Measurements from ENCODE around the gene COG4. TPM values are rescaled to one million over a fixed set of nuclear protein-coding genes. Genes with fewer than 3 reads are reported as not detected.
"Not testable (repeated sequence)": the region's sequence is repeated elsewhere in the genome, so short reads cannot be mapped to it uniquely, and the experiment has no call there.

COG4 gene
- 42.6 TPM for total RNA-seq (ENCODE audit: insufficient read depth, low replicate concordance)

GRCh38 chr16:70523076-70523742, at the start of gene COG4:
Gene COG4 (minus strand): TSS chr16:70523554. CDS start chr16:70523543, 11 bp downstream.
- DNase-seq (ENCODE audit: low spot score): peak; percentile 91

- no peak for DNase-seq (ENCODE audit: low spot score)
Measured at GRCh38 chr16:70572926-70573270, 49.5 kb upstream of the COG4 start.

- DNase-seq (ENCODE audit: low spot score): no peak
Measured at GRCh38 chr16:70572050-70572925, 48.9 kb upstream of the COG4 start.

- DNase-seq (ENCODE audit: low spot score): no peak
Measured at GRCh38 chr16:70571623-70572022, 48.3 kb upstream of the COG4 start.

GRCh38 chr16:70570967-70571570, 47.7 kb upstream of the COG4 start:
- DNase-seq (ENCODE audit: low spot score): no peak

- no peak for DNase-seq (ENCODE audit: low spot score)
Measured at GRCh38 chr16:70569752-70570151, 46.4 kb upstream of the COG4 start.

- no peak for DNase-seq (ENCODE audit: low spot score)
Measured at GRCh38 chr16:70568601-70569237, 45.4 kb upstream of the COG4 start.

GRCh38 chr16:70565053-70565452, 41.7 kb upstream of the COG4 start:
- no peak for DNase-seq (ENCODE audit: low spot score)

GRCh38 chr16:70563636-70564035, 40.3 kb upstream of the COG4 start:
- DNase-seq (ENCODE audit: low spot score): no peak

GRCh38 chr16:70561623-70562022, 38.3 kb upstream of the COG4 start:
- DNase-seq (ENCODE audit: low spot score): no peak

- no peak for DNase-seq (ENCODE audit: low spot score)
Measured at GRCh38 chr16:70556063-70556462, 32.7 kb upstream of the COG4 start.

- no peak for DNase-seq (ENCODE audit: low spot score)
Measured at GRCh38 chr16:70553645-70554044, 30.3 kb upstream of the COG4 start.

- DNase-seq (ENCODE audit: low spot score): no peak
Measured at GRCh38 chr16:70552675-70553074, 29.3 kb upstream of the COG4 start.

- no peak for DNase-seq (ENCODE audit: low spot score)
Measured at GRCh38 chr16:70551788-70552187, 28.4 kb upstream of the COG4 start.

- no peak for DNase-seq (ENCODE audit: low spot score)
Measured at GRCh38 chr16:70550082-70550481, 26.7 kb upstream of the COG4 start.

GRCh38 chr16:70548936-70549335, 25.6 kb upstream of the COG4 start:
- DNase-seq (ENCODE audit: low spot score): no peak

GRCh38 chr16:70544548-70544947, 21.2 kb upstream of the COG4 start:
- DNase-seq (ENCODE audit: low spot score): no peak

GRCh38 chr16:70540994-70541393, 17.6 kb upstream of the COG4 start:
- DNase-seq (ENCODE audit: low spot score): no peak

- DNase-seq (ENCODE audit: low spot score): no peak
Measured at GRCh38 chr16:70534971-70535370, 11.6 kb upstream of the COG4 start.

GRCh38 chr16:70529954-70530353, 6.6 kb upstream of the COG4 start:
- not testable (repeated sequence) for DNase-seq (ENCODE audit: low spot score)

- peak; percentile 40 for DNase-seq (ENCODE audit: low spot score)
Measured at GRCh38 chr16:70529051-70529777, 5.9 kb upstream of the COG4 start.
